GM19438 (cell line): Measurements from ENCODE around the gene CMTM8.

Source experiments
- ATAC-seq: cut with Tn5 transposase; IDR thresholded peaks from one replicate; pipeline ENCODE4 v1.9.1; 2021; ENCODE audit warnings: low read depth; ENCODE audit not compliant: unreplicated experiment

Gene CMTM8

DNA sequence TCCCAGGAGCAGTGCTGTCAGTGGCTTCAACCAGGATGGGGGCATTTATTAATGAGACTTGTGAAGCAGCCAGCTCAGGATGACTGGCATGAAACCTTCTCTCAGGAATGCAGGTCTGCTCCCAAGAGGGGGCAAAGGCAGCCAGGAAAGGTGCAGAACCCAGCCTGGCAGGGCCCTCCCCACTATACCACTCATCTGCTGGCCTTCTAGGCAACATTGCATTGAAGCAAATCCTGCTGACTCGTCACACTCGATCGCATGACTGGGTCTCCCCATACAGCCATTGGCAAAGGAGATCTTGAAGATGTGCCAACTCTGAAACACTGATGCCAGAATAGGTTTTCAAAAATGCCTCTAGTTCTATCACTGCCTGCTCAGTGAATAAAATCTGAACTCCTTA is 87.4 kb downstream of the CMTM8 start:
- no peak for ATAC-seq

DNA sequence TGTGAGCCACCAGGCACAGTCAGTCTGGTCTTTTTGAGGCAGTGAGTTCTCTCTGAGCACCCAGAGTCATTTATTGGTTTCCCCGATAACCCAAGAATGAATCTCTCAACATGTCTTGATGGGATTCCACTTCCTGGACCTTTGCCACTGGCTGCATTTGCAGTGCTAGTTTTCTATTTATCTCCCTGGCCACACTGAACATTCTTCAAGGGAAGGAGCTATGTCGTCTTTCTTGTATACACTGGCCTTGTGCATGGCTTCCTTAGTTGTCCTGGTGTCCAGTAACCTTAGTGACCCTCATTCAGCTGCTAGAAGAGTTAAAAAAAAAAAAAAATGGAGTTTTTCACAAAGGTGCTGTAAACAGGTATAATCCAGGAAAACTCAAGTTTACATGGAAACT is 88.3 kb downstream of the CMTM8 start:
- no peak for ATAC-seq

DNA sequence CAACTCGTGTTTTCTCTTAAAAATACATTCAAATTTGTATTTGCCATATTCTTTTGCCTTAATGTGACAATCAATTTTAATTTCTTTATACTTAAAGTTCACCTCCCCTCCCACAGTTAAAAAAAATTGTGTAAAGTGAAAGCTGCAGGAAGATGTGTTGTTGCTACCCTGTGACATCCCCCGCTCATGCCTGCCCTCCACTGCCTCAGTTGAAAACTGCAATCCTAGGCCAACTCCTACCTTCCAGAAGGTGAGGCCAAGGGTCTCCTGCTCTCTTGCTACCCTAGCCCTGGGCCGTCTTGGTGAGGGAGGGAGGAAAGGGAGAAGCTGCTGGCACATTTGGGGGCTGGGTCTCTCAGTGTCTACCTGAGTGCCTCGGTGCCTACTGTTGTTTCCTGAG is 96.2 kb downstream of the CMTM8 start:
- no peak for ATAC-seq

DNA sequence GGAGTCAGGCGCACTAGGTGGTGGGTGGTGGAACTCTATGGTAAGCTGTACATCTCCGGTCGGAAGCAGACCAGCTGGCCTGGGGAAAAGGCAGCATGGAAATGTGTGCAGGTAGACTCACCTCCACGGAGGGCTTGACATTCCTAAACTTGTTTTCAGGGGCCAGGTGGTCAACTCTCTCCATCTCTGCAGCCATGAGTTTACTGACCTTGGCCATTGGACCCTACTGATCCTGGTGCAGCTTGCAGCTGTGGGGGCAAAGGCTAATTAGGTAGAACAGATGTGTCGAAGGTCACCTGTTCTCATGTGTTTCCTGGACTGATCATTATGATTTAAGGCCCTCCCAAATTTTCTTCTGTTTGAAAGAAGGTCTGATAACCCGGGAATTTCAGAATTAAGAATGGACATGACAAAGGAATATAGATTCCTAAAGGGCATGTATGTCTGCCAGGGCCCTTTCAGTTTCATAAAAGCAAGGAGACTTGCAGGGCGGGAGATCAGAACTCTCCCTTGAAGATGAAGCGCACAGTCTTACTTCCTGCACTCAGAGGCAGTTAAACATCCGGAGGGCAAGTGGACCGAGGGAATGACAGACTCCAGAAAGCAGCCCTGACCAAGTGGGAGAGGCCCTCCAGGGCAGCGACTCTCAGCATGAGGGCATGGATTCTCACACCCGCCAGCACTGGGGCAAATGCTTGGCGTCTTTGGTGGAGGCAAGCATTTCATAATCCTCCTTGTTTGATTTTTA is 97.1 kb downstream of the CMTM8 start:
- no peak for ATAC-seq

DNA sequence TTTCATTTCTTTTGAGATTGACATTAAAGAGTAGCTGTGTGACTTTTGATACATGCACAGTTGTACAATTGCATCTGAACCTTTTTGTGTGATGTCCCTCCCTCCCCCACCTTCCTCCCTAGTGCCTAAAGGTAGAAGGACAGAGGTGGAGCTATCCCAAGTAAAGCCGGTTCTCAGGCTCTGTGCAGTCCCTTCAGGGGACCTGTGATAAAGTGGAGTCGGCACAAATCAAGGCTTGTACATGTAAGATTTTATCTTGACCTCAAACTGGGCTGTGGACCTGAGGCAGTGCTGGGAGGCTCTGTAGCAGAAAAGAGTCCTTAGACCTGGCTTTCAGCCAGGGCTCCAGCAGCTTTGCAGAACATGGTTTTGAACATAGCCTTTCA is 97.6 kb downstream of the CMTM8 start:
- no peak for ATAC-seq

DNA sequence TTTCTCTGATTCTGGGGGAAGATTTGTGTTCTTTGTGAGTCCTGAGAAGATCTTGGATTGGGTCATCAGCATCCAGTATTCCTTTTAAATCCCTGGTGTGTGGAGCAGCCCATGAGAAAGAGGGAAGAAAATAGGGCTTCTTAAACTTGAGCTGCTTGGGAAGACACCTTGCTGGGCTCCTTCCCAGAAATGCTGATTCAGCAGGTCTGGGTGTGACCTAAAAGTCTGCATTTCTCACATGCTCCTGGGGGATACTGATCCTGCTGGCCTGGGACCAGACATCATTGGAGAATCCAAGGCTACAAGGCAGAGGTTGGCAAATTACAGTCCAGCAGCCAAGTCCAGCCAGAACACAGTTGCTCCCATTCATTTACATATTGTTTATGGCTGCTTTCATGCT is 99.0 kb downstream of the CMTM8 start:
- no peak for ATAC-seq

DNA sequence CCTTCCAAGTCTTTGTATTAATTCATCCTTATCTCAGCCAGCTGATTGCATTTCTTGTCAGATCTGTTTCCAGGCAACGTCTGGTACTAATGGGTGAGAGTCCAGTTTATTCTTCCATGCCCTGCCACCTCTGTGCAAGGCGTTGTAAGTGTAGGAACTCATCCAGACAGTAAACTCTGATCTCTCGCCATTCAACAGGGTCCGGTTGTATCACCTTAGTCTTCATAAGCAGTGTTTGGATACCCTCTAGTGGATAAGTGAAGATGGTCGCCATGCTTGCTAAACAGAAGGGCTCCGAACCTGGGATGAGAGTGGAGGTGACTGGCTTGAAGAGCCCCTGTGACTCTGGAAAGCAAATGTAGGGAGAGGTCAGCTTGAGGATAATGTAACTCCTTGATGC is 101.6 kb downstream of the CMTM8 start:
- no peak for ATAC-seq

DNA sequence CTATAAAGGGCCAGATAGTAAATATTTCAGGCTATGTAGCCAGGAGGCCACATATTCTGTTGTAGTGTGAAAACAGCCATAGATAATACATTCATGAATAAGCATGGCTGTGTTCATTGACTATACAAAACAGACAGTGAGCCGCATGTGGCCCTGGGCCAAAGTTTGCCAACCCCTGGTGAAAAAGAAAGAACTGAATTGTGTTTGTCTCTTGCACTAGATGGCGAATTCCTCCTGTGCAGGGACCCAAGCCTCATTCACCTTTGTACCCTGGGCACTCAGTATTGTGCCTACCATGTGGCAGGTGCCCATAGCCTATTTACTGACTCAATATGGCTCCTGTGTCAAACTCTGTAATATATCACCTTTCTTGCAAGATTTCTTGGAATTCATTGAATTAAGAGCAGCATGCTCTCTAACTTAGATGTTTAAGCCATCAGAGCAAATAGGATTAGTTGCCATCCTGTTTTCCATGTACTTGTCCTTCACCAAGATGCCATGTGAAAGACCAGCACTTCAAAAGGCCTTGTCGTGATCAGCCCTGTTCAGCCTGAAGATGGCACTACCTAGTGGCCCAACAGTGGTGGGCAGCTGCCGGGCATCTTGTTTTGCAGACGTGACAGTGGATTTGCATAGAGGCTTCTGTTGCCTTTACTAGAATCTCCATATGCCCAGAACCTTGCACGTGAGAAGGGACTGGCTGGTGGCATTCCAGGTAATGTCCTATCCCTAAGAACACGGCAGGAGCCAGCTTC is 102.3 kb downstream of the CMTM8 start:
- no peak for ATAC-seq

DNA sequence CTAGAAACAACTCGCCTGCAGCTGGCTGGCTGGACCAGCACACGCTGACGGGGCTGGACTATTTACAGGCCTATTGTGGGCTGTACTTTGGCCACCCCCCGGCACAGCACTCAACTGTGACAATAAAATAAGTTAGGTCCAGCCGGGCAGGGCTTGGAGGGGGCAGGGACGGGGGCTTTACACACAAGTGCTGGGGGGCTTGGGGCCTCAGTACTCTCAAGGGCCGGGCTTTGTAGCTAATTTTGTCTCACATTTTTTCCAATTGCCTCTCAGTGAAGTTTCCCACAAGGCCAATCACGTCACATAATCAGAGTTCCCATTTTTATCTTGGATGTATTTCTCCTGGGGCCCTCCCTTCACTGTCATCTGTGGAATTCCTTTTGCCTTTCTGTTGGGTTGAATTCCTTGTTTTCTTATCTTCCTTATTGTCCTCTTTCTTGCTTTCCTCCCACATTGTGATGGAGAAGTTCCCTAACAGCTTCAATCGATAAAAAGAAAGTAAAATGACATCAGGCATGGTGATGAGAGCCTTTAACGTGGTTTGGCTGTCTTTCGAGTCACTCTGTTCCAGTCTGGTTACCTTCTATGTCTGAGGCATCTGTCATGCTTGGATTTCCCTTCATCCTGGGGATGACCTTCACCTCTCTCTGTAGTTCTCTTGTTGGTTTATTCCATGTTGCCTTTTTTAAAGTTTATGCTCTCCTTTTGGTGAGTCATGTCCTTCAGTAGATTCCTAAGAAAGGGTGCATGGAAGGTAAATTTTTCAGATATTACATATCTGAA is 109.1 kb downstream of the CMTM8 start:
- ATAC-seq: no peak

DNA sequence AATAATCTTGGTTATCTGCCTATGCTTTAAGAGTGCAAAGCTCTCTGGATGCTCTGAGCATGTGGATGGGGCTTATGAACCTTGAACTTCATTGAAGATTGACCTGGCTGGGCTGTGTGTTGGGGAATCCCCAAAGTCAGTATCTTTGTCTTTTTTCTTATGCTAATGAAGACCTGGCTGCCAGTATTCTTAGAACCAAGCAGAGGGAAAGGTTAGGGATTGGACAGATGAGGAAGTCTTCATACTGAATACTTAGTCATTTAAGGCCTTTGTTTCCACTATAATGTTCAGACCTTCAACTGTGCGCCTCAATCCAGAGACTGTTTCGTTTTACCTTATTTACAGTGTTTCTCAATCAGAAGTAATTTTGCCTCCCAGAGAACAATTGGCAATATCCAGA is 110.7 kb downstream of the CMTM8 start:
- ATAC-seq: no peak

DNA sequence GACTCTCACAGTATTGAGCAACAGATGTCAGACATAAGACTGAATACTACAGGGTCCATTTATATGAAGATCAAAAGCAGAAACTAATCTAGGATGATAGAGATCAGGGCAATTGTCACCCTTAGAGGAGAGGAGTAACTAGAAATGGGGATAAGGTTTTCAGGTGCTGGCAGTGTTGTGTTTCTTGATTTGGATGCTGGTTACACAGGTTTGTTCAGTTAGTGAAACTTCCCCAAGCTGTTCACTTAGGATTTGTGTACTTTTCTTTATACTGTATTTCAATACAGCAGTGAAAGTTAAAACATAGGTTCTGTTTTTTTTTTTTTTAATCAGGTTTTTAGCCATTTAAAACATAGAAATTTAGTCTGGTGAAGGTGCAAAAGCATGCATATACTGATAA is 114.1 kb downstream of the CMTM8 start:
- no peak for ATAC-seq

DNA sequence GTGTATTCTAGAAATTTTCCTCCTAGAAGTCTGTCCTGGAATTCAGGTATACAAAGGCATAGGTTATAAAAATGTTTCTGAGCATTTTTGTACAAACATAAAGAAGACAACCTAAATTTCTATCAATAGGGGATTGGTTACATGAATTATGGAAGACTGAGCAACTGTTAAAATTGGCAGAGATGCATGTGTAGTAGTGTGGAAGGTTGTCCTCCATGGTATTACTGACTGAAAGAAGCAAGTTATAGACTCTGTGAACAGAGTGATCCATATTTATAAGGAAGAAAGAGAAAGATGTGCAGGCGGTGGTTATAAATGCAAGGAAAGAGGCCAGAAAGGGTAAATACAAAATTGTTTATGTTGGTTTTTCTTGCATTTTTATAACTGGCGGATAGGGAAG is 114.9 kb downstream of the CMTM8 start:
- no peak for ATAC-seq

DNA sequence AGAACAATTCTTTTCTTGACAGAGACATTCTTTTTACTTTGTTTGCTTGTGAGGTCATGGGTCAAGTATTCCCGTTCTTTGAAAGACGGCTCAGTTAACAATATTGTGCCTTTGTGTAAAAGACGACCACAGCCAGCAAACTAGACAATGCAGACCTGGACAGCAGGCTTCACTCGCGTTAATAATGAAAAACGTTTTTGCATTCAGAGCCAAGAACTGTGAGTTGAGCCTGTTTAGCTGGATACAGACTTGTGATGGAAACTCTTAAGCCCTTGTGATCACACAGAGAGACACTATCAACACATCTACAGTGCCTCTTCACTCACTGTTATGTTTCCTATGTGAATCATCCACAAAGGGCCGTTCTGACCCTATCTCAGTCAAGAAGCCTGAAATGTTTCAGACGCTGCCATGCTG is 115.9 kb downstream of the CMTM8 start:
- no peak for ATAC-seq

DNA sequence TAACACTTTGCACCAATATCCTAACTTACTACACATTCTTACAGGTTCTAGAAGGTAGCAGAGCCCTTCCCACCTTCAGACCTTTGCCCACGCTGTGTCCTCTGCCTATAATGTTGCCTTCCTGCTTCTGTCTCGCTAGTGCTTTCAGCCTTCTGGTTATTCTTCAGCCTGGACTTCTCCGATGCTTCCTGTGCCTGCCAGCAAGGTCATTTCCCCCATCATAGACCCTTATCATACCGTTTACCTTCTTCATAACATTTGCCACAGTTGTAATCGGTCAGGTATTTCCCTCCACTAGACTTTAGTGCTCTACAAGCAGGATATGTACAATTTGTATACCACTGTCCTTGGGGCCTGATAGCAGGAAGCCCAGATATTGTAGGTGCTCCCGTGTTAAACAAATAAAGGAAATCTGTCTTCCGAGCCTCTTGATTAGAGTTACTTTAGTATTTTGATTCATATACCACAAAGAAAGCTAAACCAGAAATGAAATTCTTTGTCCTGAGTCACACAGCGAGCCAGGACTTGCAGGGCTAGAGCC is 117.3 kb downstream of the CMTM8 start:
- ATAC-seq: no peak

DNA sequence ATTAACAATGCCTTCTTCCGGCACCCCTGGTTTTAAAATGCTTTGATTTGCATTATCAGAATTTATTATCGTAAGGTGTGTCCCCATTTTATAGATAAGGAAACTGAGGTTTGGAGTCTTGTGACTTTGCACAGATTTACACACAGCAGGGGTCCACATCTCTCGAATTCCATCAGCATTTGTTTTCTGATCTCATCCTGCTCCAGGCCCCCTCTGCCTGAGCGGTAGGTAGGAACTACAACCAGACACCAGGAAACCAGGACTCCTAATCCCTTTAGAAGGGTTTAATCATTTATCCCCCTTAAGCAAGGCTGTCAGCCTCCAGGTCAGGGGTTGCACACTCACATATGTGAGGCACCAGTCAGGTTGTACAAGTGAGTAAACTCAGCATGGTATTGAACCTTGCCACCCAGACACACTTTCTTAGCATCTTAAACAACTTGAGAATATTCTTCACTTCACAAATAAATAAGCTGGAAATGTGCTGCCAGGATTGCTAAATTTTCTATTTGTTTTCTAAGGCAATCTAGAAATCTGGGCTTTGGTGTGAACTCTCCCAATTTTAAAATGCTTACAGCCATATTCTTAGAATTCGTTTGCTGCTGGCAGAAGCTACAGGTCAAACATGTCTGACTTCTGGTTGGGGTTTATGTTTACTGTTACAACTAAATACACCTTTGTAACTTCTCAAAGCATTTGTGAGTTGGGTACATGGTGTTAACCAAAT is 121.4 kb downstream of the CMTM8 start:
- no peak for ATAC-seq

DNA sequence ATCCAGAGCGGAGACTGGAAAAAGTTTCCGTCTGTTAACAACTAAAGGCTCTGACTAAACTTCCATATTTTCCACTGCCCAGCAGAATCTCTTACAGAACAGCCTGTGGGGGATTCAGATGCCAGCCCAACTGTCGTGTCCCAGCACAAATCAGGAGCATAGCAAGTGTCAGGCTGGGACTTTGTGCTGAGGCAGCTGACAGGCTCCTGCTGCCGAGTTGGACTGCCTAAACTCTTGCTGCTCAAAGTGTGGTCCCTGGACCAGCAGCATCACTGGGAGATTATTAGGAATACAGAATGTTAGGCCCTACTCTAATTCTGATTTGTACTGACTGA is 122.0 kb downstream of the CMTM8 start:
- ATAC-seq: no peak

DNA sequence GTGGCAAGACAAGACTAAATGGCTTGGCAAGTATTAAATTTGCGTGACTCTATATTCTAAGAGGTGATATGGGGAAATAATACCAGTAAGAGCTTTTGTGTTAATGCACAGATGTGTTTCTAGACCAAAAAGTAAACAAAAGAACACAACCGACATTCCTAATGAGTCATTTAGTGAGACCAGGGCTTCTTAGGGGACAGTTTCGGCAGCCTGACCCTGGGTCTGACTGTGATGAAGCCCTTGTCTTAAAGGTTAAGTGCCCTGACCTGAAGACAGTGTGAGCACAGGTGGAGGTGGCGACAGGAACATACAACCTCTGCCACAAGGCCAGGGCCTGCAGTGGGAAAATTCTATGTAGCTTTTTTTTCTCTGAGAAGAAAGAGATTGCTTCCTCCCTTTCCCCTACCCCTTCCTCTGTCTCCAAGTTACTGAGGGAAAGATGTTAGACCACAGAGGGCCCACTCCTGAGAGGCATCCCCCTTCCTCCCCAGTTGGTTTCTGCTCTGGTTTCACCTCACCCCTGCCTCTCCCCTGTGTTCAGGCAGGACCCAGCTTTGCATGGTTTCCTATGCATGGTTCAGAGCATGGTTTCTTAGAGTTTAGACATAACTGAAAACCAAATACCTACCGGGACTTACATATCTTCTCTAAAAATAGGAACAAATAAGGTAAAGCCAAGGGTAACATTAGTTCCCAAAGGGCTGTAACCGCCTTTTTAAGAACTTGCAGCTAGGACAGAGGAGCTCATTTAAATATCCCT is 128.3 kb downstream of the CMTM8 start:
- peak; percentile 78 for ATAC-seq

DNA sequence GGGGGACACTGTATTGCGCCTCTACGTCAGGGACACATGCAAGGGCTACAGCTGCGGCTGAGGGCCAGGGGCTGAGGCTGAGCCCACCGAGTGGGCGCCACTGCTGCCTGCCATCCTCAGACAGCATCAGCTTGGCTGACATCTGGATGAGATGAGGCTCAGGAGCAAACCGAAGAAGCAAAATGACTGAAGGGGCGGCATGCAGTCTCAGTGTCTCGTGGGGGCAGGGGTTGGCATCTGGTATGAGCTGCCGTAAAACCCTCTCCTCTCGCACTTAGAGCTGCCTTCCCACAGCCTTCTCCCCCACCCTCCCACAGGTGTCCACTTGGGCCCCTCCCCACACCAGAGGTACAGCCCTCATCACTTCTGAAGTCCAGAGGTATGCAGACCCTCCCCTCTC is 129.0 kb downstream of the CMTM8 start:
- no peak for ATAC-seq

DNA sequence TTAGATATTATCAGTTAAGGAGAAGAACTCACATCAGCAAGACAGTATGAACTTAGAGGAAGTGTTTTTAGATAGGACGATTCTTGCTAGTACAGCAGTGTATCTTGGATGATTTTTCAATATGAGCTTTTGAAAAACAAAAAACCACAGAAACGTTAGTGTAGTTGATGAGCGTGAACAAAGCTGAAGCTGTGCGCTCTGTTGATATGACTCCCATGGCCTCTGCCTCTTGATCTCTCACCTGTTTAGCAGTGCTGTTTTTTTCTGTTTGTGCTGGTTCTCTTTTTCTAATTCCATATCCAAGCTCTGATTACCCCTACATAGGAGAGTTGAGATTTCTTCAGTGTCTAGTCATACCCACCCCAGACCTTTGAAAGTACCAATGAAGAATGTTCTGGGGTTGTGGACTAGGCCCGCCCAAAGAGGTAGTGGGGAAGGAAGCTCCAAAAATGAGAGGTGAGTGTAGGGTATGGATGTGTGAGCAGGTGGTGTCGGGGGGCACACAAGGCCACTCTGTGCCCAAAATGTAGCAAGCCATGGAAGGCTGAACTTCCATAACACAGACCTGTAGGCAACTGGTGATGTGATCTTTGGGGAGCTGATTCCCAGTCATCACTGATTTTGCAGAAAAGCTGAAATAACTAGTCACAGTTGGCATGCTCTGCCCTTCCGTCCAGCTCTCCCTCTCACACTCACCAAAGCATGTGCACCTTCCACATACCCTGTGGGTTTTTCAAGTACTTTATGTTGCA is 133.2 kb downstream of the CMTM8 start:
- ATAC-seq: no peak

DNA sequence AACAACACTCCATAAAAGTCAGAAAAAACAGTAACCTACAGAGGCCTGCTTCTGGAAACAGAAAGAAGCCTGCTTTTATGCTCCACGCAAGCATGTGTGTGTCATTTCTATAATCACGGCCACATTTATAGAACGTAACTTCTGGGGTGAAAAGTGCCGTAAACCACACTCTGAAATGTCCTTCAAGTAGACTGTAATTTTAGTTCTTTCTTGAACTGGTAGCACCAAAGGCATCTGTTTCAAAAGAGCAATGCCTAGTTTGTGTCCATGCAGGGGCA is 133.7 kb downstream of the CMTM8 start:
- ATAC-seq: no peak
